Endothelial cell of umbilical vein (primary cell): ENCODE data around the gene SPAG17.

ENCODE experiments used
- CTCF ChIP-seq, 2 donors: IDR thresholded peaks; 1 replicate in 1 of 2; 2 replicates in 1 of 2; pipeline ENCODE4 v1.5.1; 2011; ENCODE audit warnings: low read length in 2 of 2, mild to moderate bottlenecking in 2 of 2, moderate library complexity in 2 of 2, control low read depth in 1 of 2, inconsistent platforms in 1 of 2, low read depth in 1 of 2; ENCODE audit not compliant: insufficient read depth in 1 of 2; ENCODE audit errors: extremely low read depth in 1 of 2
- EZH2 ChIP-seq: IDR thresholded peaks from 2 replicates; pipeline ENCODE4 v1.6.1; 2012; ENCODE audit warnings: borderline replicate concordance, low read depth, mild to moderate bottlenecking, moderate library complexity, low read length, inconsistent platforms; ENCODE audit not compliant: severe bottlenecking
- FOS ChIP-seq: IDR thresholded peaks from 2 replicates; pipeline ENCODE4 v1.6.1; 2011; ENCODE audit warnings: mild to moderate bottlenecking, low read length, moderate library complexity, borderline replicate concordance; ENCODE audit not compliant: insufficient read depth
- GATA2 ChIP-seq: IDR thresholded peaks from 2 replicates; pipeline ENCODE4 v1.7.0; 2011; ENCODE audit warnings: low read depth, mild to moderate bottlenecking, moderate library complexity, mixed read lengths, low read length; ENCODE audit not compliant: insufficient read length, insufficient read depth
- MAX ChIP-seq: IDR thresholded peaks from 2 replicates; pipeline ENCODE4 v1.6.1; 2011; ENCODE audit not compliant: insufficient read depth, insufficient read length
- MYC ChIP-seq: IDR thresholded peaks from one replicate; pipeline ENCODE4 v1.6.1; 2011; ENCODE audit warnings: mild to moderate bottlenecking, low read depth, low read length
- POLR2A ChIP-seq: IDR thresholded peaks from 2 replicates; pipeline ENCODE4 v1.6.1; 2012; ENCODE audit warnings: low read depth, mild to moderate bottlenecking, control low read depth, low read length
- POLR2AphosphoS5 ChIP-seq: IDR thresholded peaks from 2 replicates; pipeline ENCODE4 v1.6.1; 2012; ENCODE audit warnings: low read depth, mild to moderate bottlenecking, control low read depth, low read length, moderate library complexity; ENCODE audit not compliant: insufficient read depth

- TF ChIP-seq CTCF (IDR thresholded peaks at IDR 0.05; ENCODE audit: extremely low read depth in 1 of 2, insufficient read depth in 1 of 2, low read depth in 1 of 2, low read length in 2 of 2) (no peak), GATA2 (no peak), POLR2AphosphoS5 (peak; percentile 71), EZH2 (no peak), POLR2A (no peak), MAX (no peak), MYC (peak; percentile 61), FOS (peak; percentile 5)
Observed at GRCh38 chr1:117929343-117930172, 255.5 kb downstream of the SPAG17 start, which contains the start of the genes GDAP2 and WDR3.
